Epithelial cell of alveolus of lung (primary cell): ENCODE data around the gene CCDC88B. TPM values are rescaled to one million over a fixed set of nuclear protein-coding genes. Genes with fewer than 3 reads are reported as not detected.

Source experiments
- total RNA-seq: library from RNA; depleted of rRNA; stranded (reverse); fragments of >200 nt; gene quantifications from 2 replicates; pipeline ENCODE4 v1.2.1, GENCODE V29; 2015

The CCDC88B gene
- 1.0 and 1.8 TPM in 2 replicates for total RNA-seq

GRCh38 chr11:64339754-64340408 is at the start of gene CCDC88B:
Gene CCDC88B (plus strand): TSS chr11:64340204. CDS start chr11:64340267, 63 bp downstream.

GRCh38 chr11:64291262-64291751 is 48.7 kb upstream of the CCDC88B start, which contains the start of gene KCNK4:
Gene KCNK4 (plus strand): TSS chr11:64291302. CDS start chr11:64293019, 1,717 bp downstream.

GRCh38 chr11:64299847-64300648 is 40.0 kb upstream of the CCDC88B start, which contains the start of gene CATSPERZ:
Gene CATSPERZ (plus strand): TSS chr11:64300358. CDS start chr11:64300411, 53 bp downstream.

GRCh38 chr11:64305075-64305690 is 34.8 kb upstream of the CCDC88B start, which contains the start of gene ESRRA:
Gene ESRRA (plus strand): TSS chr11:64305524. CDS start chr11:64307180, 1,656 bp downstream.

GRCh38 chr11:64317325-64317960 is 22.6 kb upstream of the CCDC88B start, which contains the start of gene TRMT112:
Gene TRMT112 (minus strand): TSS chr11:64317559. CDS start chr11:64317526, 33 bp downstream.

GRCh38 chr11:64317961-64318765 is 21.8 kb upstream of the CCDC88B start, which contains the start of gene PRDX5:
Gene PRDX5 (plus strand): TSS chr11:64318121. CDS start chr11:64318216, 95 bp downstream.

GRCh38 chr11:64358907-64359711 is 19.1 kb downstream of the CCDC88B start, which contains the start of gene RPS6KA4:
Gene RPS6KA4 (plus strand): TSS chr11:64359162. CDS start chr11:64359236, 74 bp downstream.

Other genes with a start within 250 kb of the CCDC88B start
- gene MACROD1, start 174.1 kb upstream of the CCDC88B start, total RNA-seq, result 18.4 and 41.7 TPM in 2 replicates
- gene STIP1, start 154.0 kb upstream of the CCDC88B start, total RNA-seq, result 138 and 185 TPM in 2 replicates
- 3.6 and 8.5 TPM in 2 replicates for gene FERMT3, start 133.5 kb upstream of the CCDC88B start, total RNA-seq
- gene TRPT1, start 114.0 kb upstream of the CCDC88B start, total RNA-seq, result 64.4 and 82.9 TPM in 2 replicates
- gene NUDT22, start 113.9 kb upstream of the CCDC88B start, total RNA-seq, result 39.0 and 63.1 TPM in 2 replicates
- 18.0 and 40.4 TPM in 2 replicates for gene DNAJC4, start 109.7 kb upstream of the CCDC88B start, total RNA-seq
- 48.2 and 62.8 TPM in 2 replicates for gene VEGFB, start 105.6 kb upstream of the CCDC88B start, total RNA-seq
- gene FKBP2, start 99.1 kb upstream of the CCDC88B start, total RNA-seq, result 33.4 and 79.1 TPM in 2 replicates
- gene PPP1R14B, start 93.3 kb upstream of the CCDC88B start, total RNA-seq, result 78.9 and 300 TPM in 2 replicates
- 22.6 and 29.1 TPM in 2 replicates for gene PLCB3, start 88.7 kb upstream of the CCDC88B start, total RNA-seq
- gene BAD, start 55.5 kb upstream of the CCDC88B start, total RNA-seq, result 106 and 169 TPM in 2 replicates
- gene GPR137, start 54.4 kb upstream of the CCDC88B start, total RNA-seq, result 20.8 and 33.3 TPM in 2 replicates
- not detected in 2 replicates for gene KCNK4, start 48.9 kb upstream of the CCDC88B start, total RNA-seq
- gene CATSPERZ, start 39.8 kb upstream of the CCDC88B start, total RNA-seq, result not detected in 2 replicates
- 35.4 and 38.3 TPM in 2 replicates for gene ESRRA, start 34.7 kb upstream of the CCDC88B start, total RNA-seq
- gene TRMT112, start 22.6 kb upstream of the CCDC88B start, total RNA-seq, result 318 and 364 TPM in 2 replicates
- gene PRDX5, start 22.1 kb upstream of the CCDC88B start, total RNA-seq, result 293 and 486 TPM in 2 replicates
- gene RPS6KA4, start 19.0 kb downstream of the CCDC88B start, total RNA-seq, result 23.2 and 38.4 TPM in 2 replicates
- not detected in 2 replicates for gene SLC22A11, start 215.7 kb downstream of the CCDC88B start, total RNA-seq